Vagina (tissue), 2 donors: ENCODE measurements around the gene CD93.

Experiments used
- CTCF ChIP-seq, 3 experiments: fragments of 450-650 bp in 2 of 3; fragments of 200-600 bp in 1 of 3; sonication (generic) in 1 of 3; IDR thresholded peaks; one replicate each; pipeline ENCODE4 v1.5.1; 2017 to 2019; ENCODE audit warnings: antibody characterized with exemption in 3 of 3, mild to moderate bottlenecking in 2 of 3, moderate library complexity in 2 of 3
- POLR2A ChIP-seq, 2 donors: fragments of 450-650 bp; IDR thresholded peaks; one replicate each; pipeline ENCODE4 v1.6.1; 2017; ENCODE audit warnings: antibody characterized with exemption in 2 of 2, mild to moderate bottlenecking in 2 of 2, moderate library complexity in 2 of 2
- POLR2AphosphoS5 ChIP-seq, 2 donors: sonication (generic); formaldehyde crosslinking; IDR thresholded peaks; one replicate each; pipeline ENCODE4 v1.9.0; 2017; ENCODE audit warnings: antibody characterized with exemption in 2 of 2, mild to moderate bottlenecking in 2 of 2, low read depth in 1 of 2; ENCODE audit not compliant: insufficient read depth in 1 of 2

- TF ChIP-seq CTCF (IDR thresholded peaks at IDR 0.05) (no peak), POLR2AphosphoS5 (IDR thresholded peaks at IDR 0.05; ENCODE audit: insufficient read depth in 1 of 2, low read depth in 1 of 2) (no peak), POLR2A (IDR thresholded peaks at IDR 0.05) (no peak)
These were observed 42.5 kb upstream of the CD93 start for GRCh38 chr20:23128461-23129125.
